ENCODE data around the gene UBR1.
"Not testable (repeated sequence)": the region's sequence is repeated elsewhere in the genome, so short reads cannot be mapped to it uniquely, and the experiment has no call there.

The UBR1 gene

DNA sequence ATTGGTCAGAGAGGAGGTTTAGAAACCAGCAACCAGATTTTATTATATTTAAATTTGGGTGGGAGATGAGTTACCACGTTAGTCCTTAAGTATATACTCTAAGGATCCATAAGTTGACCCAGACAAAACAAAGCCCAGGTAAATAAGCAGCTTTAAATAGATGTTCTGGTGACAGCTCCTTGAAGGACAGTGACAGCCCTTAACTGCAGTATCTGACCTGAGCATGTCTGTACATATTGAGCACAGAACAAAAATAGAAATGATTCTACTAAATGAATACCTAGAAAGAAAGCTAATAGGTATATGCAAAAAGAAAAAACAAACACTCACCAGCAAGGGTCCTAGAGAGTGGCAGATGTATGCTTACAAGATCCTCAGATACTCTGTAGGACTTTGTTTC, 63.0 kb downstream of the UBR1 start:
- Histone ChIP-seq H3K27me3 (ENCODE audit: insufficient read depth, low read length) (no peaks in the 10 kb centered on the region), H3K27ac (ENCODE audit: low read depth, low read length, poor library complexity, severe bottlenecking) (no peak overlapping the region), H3K9me3 (ENCODE audit: low read length) (no peaks in the 10 kb centered on the region), H3K4me3 (ENCODE audit: low read depth, low read length, poor library complexity, severe bottlenecking) (no peak overlapping the region), H3K79me2 (ENCODE audit: insufficient read depth, low read length) (no peaks in the 10 kb centered on the region), H3K36me3 (ENCODE audit: insufficient read depth, low read length) (peaks cover 70% of the 10 kb centered on the region), H3K9me2 (ENCODE audit: low read depth, low read length) (no peaks in the 10 kb centered on the region), H3F3A (ENCODE audit: insufficient read depth, low read length) (no peaks in the 10 kb centered on the region), H2AFZ (ENCODE audit: low read length) (no peak overlapping the region), H3K4me2 (ENCODE audit: low read length) (no peak overlapping the region), H3K4me1 (ENCODE audit: insufficient read depth, low read length, severe bottlenecking) (no peaks in the 10 kb centered on the region), H4K20me1 (ENCODE audit: insufficient read depth, low read length) (no peaks in the 10 kb centered on the region), H3K9ac (ENCODE audit: low read length) (no peak overlapping the region)
- no peak for TF ChIP-seq EZH2 (IDR thresholded peaks at IDR 0.05; ENCODE audit: borderline replicate concordance, low read length)
- TF ChIP-seq, protein P1, sequence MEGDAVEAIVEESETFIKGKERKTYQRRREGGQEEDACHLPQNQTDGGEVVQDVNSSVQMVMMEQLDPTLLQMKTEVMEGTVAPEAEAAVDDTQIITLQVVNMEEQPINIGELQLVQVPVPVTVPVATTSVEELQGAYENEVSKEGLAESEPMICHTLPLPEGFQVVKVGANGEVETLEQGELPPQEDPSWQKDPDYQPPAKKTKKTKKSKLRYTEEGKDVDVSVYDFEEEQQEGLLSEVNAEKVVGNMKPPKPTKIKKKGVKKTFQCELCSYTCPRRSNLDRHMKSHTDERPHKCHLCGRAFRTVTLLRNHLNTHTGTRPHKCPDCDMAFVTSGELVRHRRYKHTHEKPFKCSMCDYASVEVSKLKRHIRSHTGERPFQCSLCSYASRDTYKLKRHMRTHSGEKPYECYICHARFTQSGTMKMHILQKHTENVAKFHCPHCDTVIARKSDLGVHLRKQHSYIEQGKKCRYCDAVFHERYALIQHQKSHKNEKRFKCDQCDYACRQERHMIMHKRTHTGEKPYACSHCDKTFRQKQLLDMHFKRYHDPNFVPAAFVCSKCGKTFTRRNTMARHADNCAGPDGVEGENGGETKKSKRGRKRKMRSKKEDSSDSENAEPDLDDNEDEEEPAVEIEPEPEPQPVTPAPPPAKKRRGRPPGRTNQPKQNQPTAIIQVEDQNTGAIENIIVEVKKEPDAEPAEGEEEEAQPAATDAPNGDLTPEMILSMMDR (IDR thresholded peaks at IDR 0.05; ENCODE audit: low read length) = no peak

- not testable (repeated sequence) for H3K9ac ChIP-seq (ENCODE audit: low read length); H3K79me2 ChIP-seq (ENCODE audit: insufficient read depth, low read length); H3K9me3 ChIP-seq (ENCODE audit: low read length); H2AFZ ChIP-seq (ENCODE audit: low read length); H3K27me3 ChIP-seq (ENCODE audit: insufficient read depth, low read length); H3K27ac ChIP-seq (ENCODE audit: low read depth, low read length, poor library complexity, severe bottlenecking); H3K9me2 ChIP-seq (ENCODE audit: low read depth, low read length); H3F3A ChIP-seq (ENCODE audit: insufficient read depth, low read length); H3K4me1 ChIP-seq (ENCODE audit: insufficient read depth, low read length, severe bottlenecking); H3K4me2 ChIP-seq (ENCODE audit: low read length); H3K4me3 ChIP-seq (ENCODE audit: low read depth, low read length, poor library complexity, severe bottlenecking); H4K20me1 ChIP-seq (ENCODE audit: insufficient read depth, low read length)
- peaks cover 70% of the 10 kb centered on the region for H3K36me3 ChIP-seq (ENCODE audit: insufficient read depth, low read length)
Measured at GRCh38 chr15:43041085-43041484, 64.8 kb downstream of the UBR1 start.

DNA sequence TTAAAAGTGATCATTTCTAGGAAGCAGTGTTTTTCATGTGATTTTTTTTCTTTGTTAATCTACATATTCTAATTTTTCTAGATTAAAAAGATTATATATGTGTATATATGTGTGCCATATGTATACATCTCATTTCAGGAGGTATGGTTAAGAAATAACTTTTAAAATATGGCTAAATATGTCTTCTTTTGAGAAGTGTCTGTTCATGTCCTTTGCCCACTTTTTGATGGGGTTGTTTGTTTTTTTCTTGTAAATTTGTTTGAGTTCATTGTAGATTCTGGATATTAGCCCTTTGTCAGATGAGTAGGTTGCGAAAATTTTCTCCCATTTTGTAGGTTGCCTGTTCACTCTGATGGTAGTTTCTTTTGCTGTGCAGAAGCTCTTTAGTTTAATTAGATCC, 70.6 kb downstream of the UBR1 start:
- H3K9ac ChIP-seq (ENCODE audit: low read length); H3K9me2 ChIP-seq (ENCODE audit: low read depth, low read length); H2AFZ ChIP-seq (ENCODE audit: low read length); H3K27me3 ChIP-seq (ENCODE audit: insufficient read depth, low read length); H3K4me3 ChIP-seq (ENCODE audit: low read depth, low read length, poor library complexity, severe bottlenecking); H3K4me2 ChIP-seq (ENCODE audit: low read length); H3F3A ChIP-seq (ENCODE audit: insufficient read depth, low read length); H3K4me1 ChIP-seq (ENCODE audit: insufficient read depth, low read length, severe bottlenecking); H3K9me3 ChIP-seq (ENCODE audit: low read length); H3K79me2 ChIP-seq (ENCODE audit: insufficient read depth, low read length); H4K20me1 ChIP-seq (ENCODE audit: insufficient read depth, low read length); H3K27ac ChIP-seq (ENCODE audit: low read depth, low read length, poor library complexity, severe bottlenecking): not testable (repeated sequence)
- H3K36me3 ChIP-seq (ENCODE audit: insufficient read depth, low read length) = peaks cover 63% of the 10 kb centered on the region

DNA sequence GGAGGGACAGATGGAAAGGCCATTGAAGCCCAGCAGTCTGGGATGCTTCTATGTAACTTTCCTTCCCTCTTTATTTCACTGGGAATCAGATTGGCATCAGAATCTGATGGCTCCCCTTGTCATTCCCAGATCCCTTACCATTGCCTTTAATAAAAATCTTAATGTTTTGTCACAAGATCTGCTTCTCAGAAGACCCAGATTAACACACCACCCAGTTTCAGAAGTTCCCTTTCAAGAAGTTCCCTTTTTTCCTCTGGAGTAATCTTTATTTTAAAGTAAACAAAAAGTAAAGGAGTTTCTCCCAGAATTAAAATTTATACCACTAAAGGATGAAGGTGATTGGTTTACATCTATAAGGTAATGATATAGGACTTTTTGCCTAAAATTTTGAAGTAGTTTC, 76.4 kb downstream of the UBR1 start:
- Histone ChIP-seq H3K9ac (ENCODE audit: low read length) (no peak overlapping the region), H3K9me3 (ENCODE audit: low read length) (no peaks in the 10 kb centered on the region), H2AFZ (ENCODE audit: low read length) (no peak overlapping the region), H3K27ac (ENCODE audit: low read depth, low read length, poor library complexity, severe bottlenecking) (no peak overlapping the region), H3K4me2 (ENCODE audit: low read length) (no peak overlapping the region), H3K4me3 (ENCODE audit: low read depth, low read length, poor library complexity, severe bottlenecking) (no peak overlapping the region), H4K20me1 (ENCODE audit: insufficient read depth, low read length) (no peaks in the 10 kb centered on the region), H3K9me2 (ENCODE audit: low read depth, low read length) (no peaks in the 10 kb centered on the region), H3F3A (ENCODE audit: insufficient read depth, low read length) (no peaks in the 10 kb centered on the region), H3K79me2 (ENCODE audit: insufficient read depth, low read length) (no peaks in the 10 kb centered on the region), H3K4me1 (ENCODE audit: insufficient read depth, low read length, severe bottlenecking) (no peaks in the 10 kb centered on the region), H3K36me3 (ENCODE audit: insufficient read depth, low read length) (peaks cover 80% of the 10 kb centered on the region), H3K27me3 (ENCODE audit: insufficient read depth, low read length) (no peaks in the 10 kb centered on the region)
- TF ChIP-seq, protein P1 (IDR thresholded peaks at IDR 0.05; ENCODE audit: low read length) = no peak
- TF ChIP-seq EZH2 (IDR thresholded peaks at IDR 0.05; ENCODE audit: borderline replicate concordance, low read length) = no peak
